Thoracic aorta (tissue), 2 donors: ENCODE results near the gene GM2A. TPM values are rescaled to one million over a fixed set of nuclear protein-coding genes. Genes with fewer than 3 reads are reported as not detected.

Experiments used
- ATAC-seq: fragments of 150-250 bp; one replicate; pipeline ENCODE4 v1.8.0; 2017; ENCODE audit warnings: low read depth; ENCODE audit not compliant: insufficient number of reproducible peaks, low FRiP score
- DNase-seq: peaks from one replicate; pipeline ENCODE4 v3.0.0-alpha.2; 2020; ENCODE audit warnings: low spot score
- H3K27ac ChIP-seq, 2 donors: fragments of 200-600 bp; sonication (generic); 1 replicate in 1 of 2; 2 replicates in 1 of 2; pipeline ENCODE4 v1.5.1; 2016; ENCODE audit warnings: mild to moderate bottlenecking in 2 of 2, moderate library complexity in 2 of 2
- H3K27me3 ChIP-seq: fragments of 200-600 bp; sonication (generic); replicated peaks from 2 replicates; pipeline ENCODE4 v1.6.0; 2016; ENCODE audit warnings: mild to moderate bottlenecking; ENCODE audit not compliant: insufficient read depth
- H3K36me3 ChIP-seq: fragments of 200-600 bp; sonication (generic); one replicate; pipeline ENCODE4 v1.5.1; 2016
- H3K4me1 ChIP-seq, 2 donors: fragments of 200-600 bp; sonication (generic); 1 replicate in 1 of 2; 2 replicates in 1 of 2; pipeline versions ENCODE4 v1.5.1 to v1.6.0; 2016; ENCODE audit warnings: low read depth in 2 of 2, mild to moderate bottlenecking in 1 of 2; ENCODE audit not compliant: control insufficient read depth in 1 of 2
- H3K4me3 ChIP-seq: fragments of 200-600 bp; sonication (generic); 2 replicates; pipeline ENCODE4 v1.5.1; 2016; ENCODE audit warnings: mild to moderate bottlenecking
- H3K9me3 ChIP-seq: fragments of 200-600 bp; sonication (generic); 2 replicates; pipeline ENCODE4 v1.5.1; 2016
- total RNA-seq, 2 donors: library from RNA; depleted of rRNA; stranded (reverse); fragments of >200 nt; gene quantifications; one replicate each; pipeline versions ENCODE4 v1.1.0 to v1.2.3, GENCODE V29; 2016
- TF ChIP-seq, protein P1 (sequence below): fragments of 200-600 bp; sonication (generic); IDR thresholded peaks from one replicate; pipeline ENCODE4 v1.5.1; 2019; ENCODE audit warnings: antibody characterized with exemption

Gene GM2A
- total RNA-seq, 2 donors from 2014 or later = 26.1 to 32.1 TPM

DNA sequence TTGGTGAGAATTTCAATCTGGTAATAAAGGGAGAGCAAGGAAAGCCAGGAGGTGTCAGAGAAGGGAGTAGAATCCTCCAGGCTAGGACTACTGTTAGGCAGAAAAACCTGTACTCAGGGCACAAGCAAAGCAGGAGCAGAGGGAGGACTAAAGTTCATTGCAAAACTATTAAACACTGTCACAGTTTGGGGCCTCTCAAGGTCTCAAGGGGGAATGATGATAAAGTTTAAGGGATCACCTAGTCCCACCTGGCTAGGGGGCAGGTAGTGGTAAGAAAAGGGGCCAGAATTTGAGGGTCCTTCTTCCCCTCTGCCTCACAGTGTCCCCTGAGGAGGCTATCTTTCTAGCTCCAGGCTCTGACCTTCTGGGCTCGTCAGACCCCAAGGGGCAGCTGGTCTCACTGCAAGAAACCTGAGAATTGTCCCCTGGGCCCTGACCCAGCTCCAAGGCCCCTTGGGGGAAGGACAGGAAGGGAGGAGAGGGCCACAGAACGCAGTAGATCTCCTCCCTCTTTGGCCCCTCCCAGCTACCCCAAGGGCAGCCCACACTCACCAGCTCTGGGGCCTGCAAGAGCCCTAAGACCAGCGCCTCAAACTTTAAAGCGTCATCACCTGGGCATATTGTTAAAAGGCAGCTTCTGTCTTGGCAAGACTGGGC, 30.1 kb upstream of the GM2A start:
- no peak for ATAC-seq
- Histone ChIP-seq H3K36me3 (no peaks in the 10 kb centered on the region), H3K27ac (peak overlapping the region; percentile 67 to 68), H3K27me3 (no peaks in the 10 kb centered on the region), H3K4me1 (peaks cover 11 to 39% of the 10 kb centered on the region in 2 donors), H3K4me3 (peak overlapping the region; percentile 90), H3K9me3 (no peaks in the 10 kb centered on the region)
- TF ChIP-seq, protein P1, sequence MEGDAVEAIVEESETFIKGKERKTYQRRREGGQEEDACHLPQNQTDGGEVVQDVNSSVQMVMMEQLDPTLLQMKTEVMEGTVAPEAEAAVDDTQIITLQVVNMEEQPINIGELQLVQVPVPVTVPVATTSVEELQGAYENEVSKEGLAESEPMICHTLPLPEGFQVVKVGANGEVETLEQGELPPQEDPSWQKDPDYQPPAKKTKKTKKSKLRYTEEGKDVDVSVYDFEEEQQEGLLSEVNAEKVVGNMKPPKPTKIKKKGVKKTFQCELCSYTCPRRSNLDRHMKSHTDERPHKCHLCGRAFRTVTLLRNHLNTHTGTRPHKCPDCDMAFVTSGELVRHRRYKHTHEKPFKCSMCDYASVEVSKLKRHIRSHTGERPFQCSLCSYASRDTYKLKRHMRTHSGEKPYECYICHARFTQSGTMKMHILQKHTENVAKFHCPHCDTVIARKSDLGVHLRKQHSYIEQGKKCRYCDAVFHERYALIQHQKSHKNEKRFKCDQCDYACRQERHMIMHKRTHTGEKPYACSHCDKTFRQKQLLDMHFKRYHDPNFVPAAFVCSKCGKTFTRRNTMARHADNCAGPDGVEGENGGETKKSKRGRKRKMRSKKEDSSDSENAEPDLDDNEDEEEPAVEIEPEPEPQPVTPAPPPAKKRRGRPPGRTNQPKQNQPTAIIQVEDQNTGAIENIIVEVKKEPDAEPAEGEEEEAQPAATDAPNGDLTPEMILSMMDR = no peak
- DNase-seq = no peak

DNA sequence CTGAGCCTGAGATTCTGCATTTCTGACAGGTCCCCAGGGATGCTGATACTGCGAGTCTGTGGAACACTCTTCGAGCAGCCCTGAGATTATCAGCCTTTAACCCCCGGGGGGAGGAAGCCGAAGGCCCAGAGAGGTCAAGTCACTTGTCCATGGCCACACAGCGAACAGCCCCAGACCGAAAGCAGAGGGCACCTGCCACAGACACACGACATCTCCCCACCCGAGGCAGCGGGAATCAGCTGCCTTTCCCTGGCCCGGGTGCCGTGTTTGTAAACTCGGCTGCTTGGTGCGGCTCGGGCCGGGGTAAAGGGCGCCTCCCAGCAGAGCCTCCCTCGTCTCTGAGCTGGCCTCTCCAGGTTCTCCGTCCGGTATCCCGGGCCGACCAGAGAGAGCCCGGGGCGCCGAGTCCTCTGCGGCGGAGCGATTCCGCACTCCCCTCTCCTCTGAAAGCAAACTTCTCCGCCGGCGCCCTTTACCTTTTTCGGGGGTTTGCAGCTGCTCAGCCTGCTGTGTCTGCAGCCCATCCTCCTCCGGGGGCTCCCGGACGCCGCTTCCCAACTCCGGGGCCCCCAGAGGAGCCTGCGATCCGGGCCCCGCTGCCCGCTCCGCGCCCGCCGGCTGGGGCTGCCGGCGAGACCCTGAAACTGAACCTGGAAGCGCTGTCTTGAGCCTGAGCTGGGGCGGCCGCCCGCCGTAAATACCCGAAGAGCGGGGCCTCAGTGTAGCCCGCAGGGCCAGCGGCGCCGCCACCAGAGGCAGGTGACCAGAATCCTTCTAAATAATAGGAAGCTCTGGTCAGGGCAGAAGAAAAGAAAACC, 29.3 kb upstream of the GM2A start, which contains the start of gene CCDC69:
Gene CCDC69 (minus strand): TSS at position 646 of the 818 bp plus-strand sequence. CDS start 122 bp downstream, at position 524.
- Histone ChIP-seq H3K4me3 (peak within 1 kb of the TSS; percentile 90), H3K27me3 (no peaks in the 10 kb centered on the region), H3K27ac (peak within 1 kb of the TSS; percentile 67 to 68), H3K9me3 (no peaks in the 10 kb centered on the region), H3K4me1 (peaks cover 11 to 39% of the 10 kb centered on the region in 2 donors), H3K36me3 (no peaks in the 10 kb centered on the region)
- ATAC-seq = no peak
- DNase-seq = no peak
- TF ChIP-seq, protein P1 = no peak

DNA sequence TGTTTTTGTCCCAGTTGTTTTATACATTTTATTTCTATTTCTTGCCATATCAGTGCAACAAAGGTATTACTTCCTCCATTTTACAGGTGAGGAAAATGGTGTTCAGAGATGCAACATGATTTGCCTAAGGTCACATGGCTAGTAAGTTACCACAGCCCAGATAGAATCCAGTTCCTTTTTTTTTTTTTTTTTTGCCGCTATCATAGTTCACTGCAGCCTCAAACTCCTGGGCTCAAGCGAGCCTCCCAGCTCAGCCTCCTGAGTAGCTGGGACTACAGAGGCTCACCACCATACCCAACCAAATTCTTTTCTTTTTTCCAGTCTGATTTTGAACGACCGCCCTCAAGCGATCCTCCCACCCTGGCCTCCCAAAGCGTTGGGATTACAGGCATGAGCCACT, 28.6 kb upstream of the GM2A start:
- Histone ChIP-seq H3K27me3 (no peaks in the 10 kb centered on the region), H3K4me1 (peaks cover 11 to 39% of the 10 kb centered on the region in 2 donors), H3K36me3 (no peaks in the 10 kb centered on the region), H3K4me3 (peak overlapping the region; percentile 90), H3K27ac (peak overlapping the region in 1 of 2 donors; percentile 67), H3K9me3 (no peaks in the 10 kb centered on the region)
- ATAC-seq (no peak), DNase-seq (no peak)
- TF ChIP-seq, protein P1 = no peak

DNA sequence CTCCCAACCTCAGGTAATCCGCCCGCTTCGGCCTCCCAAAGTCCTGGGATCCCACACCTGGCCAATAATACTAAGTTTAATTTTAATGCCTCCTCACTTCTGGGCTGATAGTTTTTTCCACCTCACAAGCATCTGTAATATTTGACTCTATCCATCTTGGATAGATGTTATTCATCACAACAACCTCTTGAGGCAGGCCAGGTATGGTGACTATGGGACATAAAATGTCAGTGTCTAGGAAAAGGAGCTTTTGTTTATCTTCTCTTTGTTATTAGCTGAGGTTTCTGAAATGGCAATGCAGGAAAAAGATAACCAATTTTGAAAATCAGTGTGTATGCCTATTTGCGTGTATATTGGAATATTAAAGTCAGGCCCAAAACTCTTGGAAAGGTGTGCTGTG, 27.9 kb upstream of the GM2A start:
- Histone ChIP-seq H3K4me3 (no peak overlapping the region), H3K27me3 (no peaks in the 10 kb centered on the region), H3K27ac (no peak overlapping the region), H3K36me3 (no peaks in the 10 kb centered on the region), H3K4me1 (peaks cover 11 to 35% of the 10 kb centered on the region in 2 donors), H3K9me3 (no peaks in the 10 kb centered on the region)
- ATAC-seq (no peak), DNase-seq (no peak)
- TF ChIP-seq, protein P1 = no peak

DNA sequence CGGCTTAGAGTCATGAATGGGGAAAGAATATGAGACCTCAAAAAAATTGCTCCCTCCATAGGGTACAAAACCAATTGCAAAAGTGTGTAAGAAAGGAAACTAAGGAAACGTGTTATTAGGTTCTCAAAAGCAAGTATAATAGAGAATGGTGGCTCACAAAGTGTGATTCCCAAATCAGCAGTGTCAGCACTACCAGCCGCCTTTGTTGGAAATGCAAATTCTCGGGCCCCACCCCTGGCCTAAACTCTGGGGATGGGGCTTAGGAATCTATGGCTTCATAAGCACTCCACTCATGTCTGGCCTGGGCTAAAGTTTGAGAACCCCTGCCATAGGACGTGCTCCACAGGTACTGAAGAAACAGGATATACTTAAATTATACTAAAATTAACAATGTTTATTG, 27.5 kb upstream of the GM2A start:
- H3K27ac ChIP-seq = no peak overlapping the region
- H3K4me3 ChIP-seq = no peak overlapping the region
- TF ChIP-seq, protein P1 = no peak
- no peaks in the 10 kb centered on the region for H3K27me3 ChIP-seq
- ATAC-seq (no peak), DNase-seq (no peak)
- H3K36me3 ChIP-seq = no peaks in the 10 kb centered on the region
- H3K4me1 ChIP-seq = peaks cover 11 to 34% of the 10 kb centered on the region in 2 donors
- H3K9me3 ChIP-seq = no peaks in the 10 kb centered on the region
